Stomach (tissue), 9 donors: ENCODE measurements around the gene ZNF385D. TPM values are rescaled to one million over a fixed set of nuclear protein-coding genes. Genes with fewer than 3 reads are reported as not detected.

Experiments
- DNase-seq, 2 donors: peaks; one replicate each; pipeline versions ENCODE4 v3.0.0 to v3.0.0-alpha.2; 2013 to 2019
- H3K27ac ChIP-seq, 5 donors: fragments of 200-600 bp in 4 of 5; sonication (generic) in 4 of 5; one replicate each; pipeline ENCODE4 v1.5.1; 2013 to 2019; ENCODE audit warnings: mild to moderate bottlenecking in 1 of 5, moderate library complexity in 1 of 5
- H3K27me3 ChIP-seq, 3 donors: fragments of 200-600 bp; sonication (generic); one replicate each; pipeline ENCODE4 v1.5.1; 2017 to 2019; ENCODE audit warnings: mixed run types in 1 of 3
- H3K36me3 ChIP-seq, 4 donors: fragments of 200-600 bp; sonication (generic); 1 replicate in 3 of 4; 2 replicates in 1 of 4; pipeline ENCODE4 v1.5.1; 2016 to 2019
- H3K4me1 ChIP-seq, 4 donors: fragments of 200-600 bp; sonication (generic); one replicate each; pipeline ENCODE4 v1.5.1; 2016 to 2019
- H3K4me3 ChIP-seq, 4 donors: fragments of 200-600 bp; sonication (generic) in 3 of 4; one replicate each; pipeline ENCODE4 v1.5.1; 2016 to 2019; ENCODE audit warnings: mild to moderate bottlenecking in 1 of 4
- H3K9me3 ChIP-seq, 4 donors: fragments of 200-600 bp; sonication (generic); one replicate each; pipeline ENCODE4 v1.5.1; 2016 to 2019
- CTCF ChIP-seq, 7 experiments: fragments of 450-650 bp in 4 of 7; fragments of 200-600 bp in 3 of 7; sonication (generic) in 3 of 7; IDR thresholded peaks; one replicate each; pipeline ENCODE4 v1.5.1; 2016 to 2019; ENCODE audit warnings: antibody characterized with exemption in 7 of 7, control low read depth in 2 of 7, mild to moderate bottlenecking in 1 of 7
- EP300 ChIP-seq: sonication (generic); formaldehyde crosslinking; IDR thresholded peaks from one replicate; pipeline ENCODE4 v1.6.1; 2017; ENCODE audit warnings: antibody characterized with exemption
- POLR2A ChIP-seq, 4 donors: fragments of 450-650 bp; IDR thresholded peaks; one replicate each; pipeline ENCODE4 v1.6.1; 2016; ENCODE audit warnings: antibody characterized with exemption in 4 of 4, control low read depth in 2 of 4, mild to moderate bottlenecking in 1 of 4, moderate library complexity in 1 of 4
- POLR2AphosphoS5 ChIP-seq, 3 donors: sonication (generic); formaldehyde crosslinking; IDR thresholded peaks; one replicate each; pipeline ENCODE4 v1.6.1; 2016; ENCODE audit warnings: antibody characterized with exemption in 3 of 3
- WGBS, 5 donors: extraction: QIAGEN DNeasy Blood & Tissue Kit in 3 of 5; methylation state at CpG; one replicate each; pipeline versions ENCODE4 v1.1.5 to v1.1.7; 2013 to 2018; 5-methylcytosine and 5-hydroxymethylcytosine counted together
- intact Hi-C: fragments of 100-400 bp; cut with DNase I; formaldehyde crosslinking; loops from one replicate; pipeline ENCODE4 v1.15.1; 2023; ENCODE audit warnings: low total_unique reads
- polyA plus RNA-seq, 3 donors: library from polyadenylated mRNA; stranded (reverse); fragments of 200-250 nt; gene quantifications; one replicate each; pipeline ENCODE4 v1.2.3, GENCODE V29; 2013
- total RNA-seq, 5 donors: library from RNA; depleted of rRNA; stranded (reverse); fragments of >200 nt; gene quantifications; one replicate each; pipeline versions ENCODE4 v1.1.0 to v1.2.3, GENCODE V29; 2014 to 2016
- donor health status: healthy with polysubstance abuse.
- donor health status: Bipolar disorder and iron deficiency.
- donor health status: healthy.

ZNF385D gene
- total and polyA plus RNA-seq, 8 donors: 0.31 to 7.2 (median 0.98) TPM; not detected in 2

- H3K9me3 ChIP-seq: no peaks in the 10 kb centered on the region
- no peak overlapping the region for H3K4me3 ChIP-seq
- H3K36me3 ChIP-seq: no peaks in the 10 kb centered on the region
- no peaks in the 10 kb centered on the region for H3K27me3 ChIP-seq
- peak overlapping the region in 3 of 5 donors; percentile 45 to 68 (median 55) for H3K27ac ChIP-seq
- 58 to 76% (median 68%) methylated on average over 2 of the region's 2 CpGs for whole genome bisulfite sequencing, 5 donors
- peaks cover 0 to 22% (median 11%) of the 10 kb centered on the region in 4 donors for H3K4me1 ChIP-seq
- intact Hi-C loops: no loop called here
- no peak for DNase-seq
- TF ChIP-seq POLR2A (IDR thresholded peaks at IDR 0.05): no peak
- no peak for TF ChIP-seq CTCF (IDR thresholded peaks at IDR 0.05)
- no peak for TF ChIP-seq EP300
- no peak for TF ChIP-seq POLR2AphosphoS5 (IDR thresholded peaks at IDR 0.05)
These were observed 106.7 kb downstream of the ZNF385D start for GRCh38 chr3:21644268-21644667.

GRCh38 chr3:21643752-21644151 lies 107.3 kb downstream of the ZNF385D start:
- Histone ChIP-seq H3K36me3 (no peaks in the 10 kb centered on the region), H3K4me1 (peaks cover 0 to 22% (median 11%) of the 10 kb centered on the region in 4 donors), H3K9me3 (no peaks in the 10 kb centered on the region), H3K27me3 (no peaks in the 10 kb centered on the region), H3K27ac (no peak overlapping the region), H3K4me3 (no peak overlapping the region)
- intact Hi-C loops: no loop called here
- WGBS, 5 donors: 45 to 100% (median 69%) methylated on average over 2 of the region's 2 CpGs
- TF ChIP-seq EP300: no peak
- TF ChIP-seq POLR2A (IDR thresholded peaks at IDR 0.05): no peak
- TF ChIP-seq POLR2AphosphoS5 (IDR thresholded peaks at IDR 0.05): no peak
- TF ChIP-seq CTCF (IDR thresholded peaks at IDR 0.05): no peak
- DNase-seq: no peak

GRCh38 chr3:21642433-21642832 lies 108.6 kb downstream of the ZNF385D start:
- H3K27me3 ChIP-seq: no peaks in the 10 kb centered on the region
- DNase-seq: no peak
- no peak overlapping the region for H3K4me3 ChIP-seq
- H3K36me3 ChIP-seq: no peaks in the 10 kb centered on the region
- no peak overlapping the region for H3K27ac ChIP-seq
- WGBS, 5 donors: 65 to 77% (median 70%) methylated on average over 3 of the region's 3 CpGs
- H3K4me1 ChIP-seq: peaks cover 0 to 22% (median 11%) of the 10 kb centered on the region in 4 donors
- intact Hi-C loops: no loop called here
- H3K9me3 ChIP-seq: no peaks in the 10 kb centered on the region
- TF ChIP-seq CTCF (IDR thresholded peaks at IDR 0.05) (no peak), POLR2A (IDR thresholded peaks at IDR 0.05) (no peak), EP300 (no peak), POLR2AphosphoS5 (IDR thresholded peaks at IDR 0.05) (no peak)

GRCh38 chr3:21641959-21642358 lies 109.1 kb downstream of the ZNF385D start:
- intact Hi-C loops: no loop called here

More at GRCh38 chr3:21641959-21642358, 109.1 kb downstream of the ZNF385D start:
- Histone ChIP-seq H3K36me3 (no peaks in the 10 kb centered on the region), H3K27ac (no peak overlapping the region), H3K4me3 (no peak overlapping the region), H3K27me3 (no peaks in the 10 kb centered on the region), H3K4me1 (peaks cover 0 to 22% (median 11%) of the 10 kb centered on the region in 4 donors), H3K9me3 (no peaks in the 10 kb centered on the region)
- TF ChIP-seq POLR2A (IDR thresholded peaks at IDR 0.05) (no peak), EP300 (no peak), CTCF (IDR thresholded peaks at IDR 0.05) (no peak), POLR2AphosphoS5 (IDR thresholded peaks at IDR 0.05) (no peak)
- no peak for DNase-seq
- 79 to 84% (median 81%) methylated on average over 4 of the region's 4 CpGs for WGBS, 5 donors
